Psoas muscle (tissue), 8 donors: ENCODE data around the gene KRTAP10-1. TPM values are rescaled to one million over a fixed set of nuclear protein-coding genes. Genes with fewer than 3 reads are reported as not detected.

Source experiments
- ATAC-seq, 4 donors: fragments of 200-7000 bp; cut with Tn5 transposase; one replicate each; pipeline ENCODE4 v1.9.1; 2020; ENCODE audit warnings: moderate library complexity in 3 of 4, mild to moderate bottlenecking in 2 of 4
- DNase-seq, 2 donors: peaks; one replicate each; pipeline ENCODE4 v3.0.0-alpha.2; 2020
- H3K27ac ChIP-seq: fragments of 200-600 bp; one replicate; pipeline ENCODE4 v1.8.0; 2022
- H3K27me3 ChIP-seq, 3 donors: fragments of 200-600 bp in 1 of 3; one replicate each; pipeline versions ENCODE4 v1.6.1 to v1.8.0; 2013 to 2022; ENCODE audit warnings: low read length in 2 of 3, mild to moderate bottlenecking in 2 of 3, moderate library complexity in 1 of 3; ENCODE audit not compliant: insufficient read depth in 3 of 3
- H3K36me3 ChIP-seq, 2 donors: fragments of 200-600 bp in 1 of 2; one replicate each; pipeline versions ENCODE4 v1.6.1 to v1.8.0; 2013 to 2022; ENCODE audit warnings: low read depth in 1 of 2, mild to moderate bottlenecking in 1 of 2, moderate library complexity in 1 of 2; ENCODE audit not compliant: insufficient read depth in 1 of 2
- H3K4me1 ChIP-seq: fragments of 200-600 bp; one replicate; pipeline ENCODE4 v1.8.0; 2022
- H3K4me3 ChIP-seq: fragments of 200-600 bp; one replicate; pipeline ENCODE4 v1.8.0; 2022; ENCODE audit warnings: mild to moderate bottlenecking
- H3K9me3 ChIP-seq: fragments of 200-600 bp; one replicate; pipeline ENCODE4 v1.8.0; 2022
- WGBS, 3 donors: extraction: QIAGEN DNeasy Blood & Tissue Kit; methylation state at CpG; one replicate each; pipeline versions ENCODE4 v1.1.6 to v1.1.7; 2013; 5-methylcytosine and 5-hydroxymethylcytosine counted together
- intact Hi-C, 2 donors: fragments of 100-400 bp; cut with DNase I; formaldehyde crosslinking; loops; one replicate each; pipeline versions ENCODE4 v1.11.0 to v1.14.2; 2022
- polyA plus RNA-seq, 3 donors: library from polyadenylated mRNA; stranded (reverse); fragments of 200-250 nt; gene quantifications; one replicate each; pipeline ENCODE4 v1.2.3, GENCODE V29; 2013
- total RNA-seq, 4 donors: library from RNA; stranded (reverse); fragmentation: NEBNext Ultra II Directional in 2 of 4; extraction: Animal tissue kit (Norgen Biotek cat#: 25700) in 2 of 4; gene quantifications; one replicate each; pipeline versions ENCODE4 v1.2.1 to v1.2.4, GENCODE V29; 2021 to 2023
- TF ChIP-seq, protein P1 (sequence below): fragments of 200-600 bp; IDR thresholded peaks from one replicate; pipeline ENCODE4 v1.8.0; 2022; ENCODE audit warnings: antibody characterized with exemption
- donor health status: healthy with polysubstance abuse.
- donor health status: DM: no; HTN: no; CAD: no; lungs with moderate emphysema.
- donor health status: Bipolar disorder and iron deficiency.
- donor health status: healthy.
- donor health status: DM: yes; HTN: yes; CAD: no.
- donor health status: DM: no; HTN: no; CAD: no.
- donor health status: DM: no; HTN: no; CAD: no.
- donor health status: DM: yes; HTN: yes; CAD: no.

KRTAP10-1 gene
- total and polyA plus RNA-seq, 7 donors = not detected

- H3K4me3 ChIP-seq = no peak overlapping the region
- WGBS, 3 donors = 90 to 92% (median 90%) methylated on average over 30 to 33 of the region's 33 CpGs
- intact Hi-C loops = no loop called here
- TF ChIP-seq, protein P1, sequence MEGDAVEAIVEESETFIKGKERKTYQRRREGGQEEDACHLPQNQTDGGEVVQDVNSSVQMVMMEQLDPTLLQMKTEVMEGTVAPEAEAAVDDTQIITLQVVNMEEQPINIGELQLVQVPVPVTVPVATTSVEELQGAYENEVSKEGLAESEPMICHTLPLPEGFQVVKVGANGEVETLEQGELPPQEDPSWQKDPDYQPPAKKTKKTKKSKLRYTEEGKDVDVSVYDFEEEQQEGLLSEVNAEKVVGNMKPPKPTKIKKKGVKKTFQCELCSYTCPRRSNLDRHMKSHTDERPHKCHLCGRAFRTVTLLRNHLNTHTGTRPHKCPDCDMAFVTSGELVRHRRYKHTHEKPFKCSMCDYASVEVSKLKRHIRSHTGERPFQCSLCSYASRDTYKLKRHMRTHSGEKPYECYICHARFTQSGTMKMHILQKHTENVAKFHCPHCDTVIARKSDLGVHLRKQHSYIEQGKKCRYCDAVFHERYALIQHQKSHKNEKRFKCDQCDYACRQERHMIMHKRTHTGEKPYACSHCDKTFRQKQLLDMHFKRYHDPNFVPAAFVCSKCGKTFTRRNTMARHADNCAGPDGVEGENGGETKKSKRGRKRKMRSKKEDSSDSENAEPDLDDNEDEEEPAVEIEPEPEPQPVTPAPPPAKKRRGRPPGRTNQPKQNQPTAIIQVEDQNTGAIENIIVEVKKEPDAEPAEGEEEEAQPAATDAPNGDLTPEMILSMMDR = no peak
- DNase-seq = no peak
- no peaks in the 10 kb centered on the region for H3K9me3 ChIP-seq
- no peak overlapping the region for H3K27ac ChIP-seq
- H3K4me1 ChIP-seq = no peaks in the 10 kb centered on the region
- H3K36me3 ChIP-seq = no peaks in the 10 kb centered on the region
- H3K27me3 ChIP-seq = peaks cover 0 to 17% (median 9%) of the 10 kb centered on the region in 3 donors
- ATAC-seq = no peak
Measured at GRCh38 chr21:44537930-44538911, 1.8 kb downstream of the KRTAP10-1 start.

- 42 to 51% (median 45%) methylated on average over 7 of the region's 7 CpGs for WGBS, 3 donors
- TF ChIP-seq, protein P1 = no peak
- H3K4me3 ChIP-seq = no peak overlapping the region
- H3K9me3 ChIP-seq = no peaks in the 10 kb centered on the region
- no peaks in the 10 kb centered on the region for H3K36me3 ChIP-seq
- no peak overlapping the region for H3K27ac ChIP-seq
- intact Hi-C loops = no loop called here
- no peaks in the 10 kb centered on the region for H3K4me1 ChIP-seq
- H3K27me3 ChIP-seq = peaks cover 0 to 19% (median 9%) of the 10 kb centered on the region in 3 donors
- ATAC-seq (no peak), DNase-seq (no peak)
Measured at GRCh38 chr21:44535963-44536362, 4.0 kb downstream of the KRTAP10-1 start.

DNA sequence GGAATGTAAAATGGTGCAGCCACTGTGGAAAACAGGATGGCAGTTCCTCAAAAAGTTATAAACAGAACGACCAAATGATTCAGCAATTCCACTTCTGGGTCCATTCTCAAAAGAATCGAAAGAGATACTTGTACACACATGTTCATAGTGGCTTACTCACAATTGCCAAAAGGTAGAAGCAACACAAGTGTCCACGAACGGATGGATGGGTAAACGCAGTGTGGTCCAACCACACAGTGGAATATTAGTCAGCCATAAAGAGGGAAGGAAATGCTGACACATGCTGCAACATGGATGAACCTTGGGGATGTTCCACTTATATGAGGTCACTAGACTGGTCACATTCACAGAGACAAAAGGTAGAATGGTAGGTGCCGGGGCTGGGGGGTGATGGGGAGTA, 5.3 kb downstream of the KRTAP10-1 start:
- DNase-seq (no peak), ATAC-seq (no peak)
- Histone ChIP-seq H3K27ac (no peak overlapping the region), H3K27me3 (peaks cover 0 to 20% (median 5%) of the 10 kb centered on the region in 3 donors), H3K4me1 (no peaks in the 10 kb centered on the region), H3K9me3 (no peaks in the 10 kb centered on the region), H3K4me3 (no peak overlapping the region), H3K36me3 (no peaks in the 10 kb centered on the region)
- TF ChIP-seq, protein P1 = no peak
- intact Hi-C loops = no loop called here
- 91 to 97% (median 93%) methylated on average over 6 of the region's 6 CpGs for WGBS, 3 donors

GRCh38 chr21:44533891-44534627, 5.9 kb downstream of the KRTAP10-1 start:
- WGBS, 3 donors = 91 to 95% (median 91%) methylated on average over 17 to 21 of the region's 21 CpGs
- DNase-seq = no peak

More at GRCh38 chr21:44533891-44534627, 5.9 kb downstream of the KRTAP10-1 start:
- ATAC-seq = no peak
- H3K9me3 ChIP-seq = no peaks in the 10 kb centered on the region
- H3K4me1 ChIP-seq = no peaks in the 10 kb centered on the region
- no peak overlapping the region for H3K27ac ChIP-seq
- no peaks in the 10 kb centered on the region for H3K36me3 ChIP-seq
- TF ChIP-seq, protein P1 = no peak
- H3K4me3 ChIP-seq = no peak overlapping the region
- peaks cover 0 to 20% (median 5%) of the 10 kb centered on the region in 3 donors for H3K27me3 ChIP-seq
- intact Hi-C loops = no loop called here
